H9 (cell line): ENCODE results near the gene NCCRP1. TPM values are rescaled to one million over a fixed set of nuclear protein-coding genes. Genes with fewer than 3 reads are reported as not detected.

ENCODE experiments used
- DNase-seq: peaks from one replicate; pipeline ENCODE4 v3.0.0-alpha.2; 2017
- H2AFZ ChIP-seq: one replicate; pipeline ENCODE4 v1.6.1; 2013; ENCODE audit warnings: mild to moderate bottlenecking, low read length, control low read depth, moderate library complexity
- H2AK5ac ChIP-seq: 2 replicates; pipeline ENCODE4 v1.6.1; 2013; ENCODE audit warnings: low read length, control low read depth, mixed read lengths; ENCODE audit not compliant: insufficient read length
- H2BK120ac ChIP-seq: one replicate; pipeline ENCODE4 v1.6.1; 2013; ENCODE audit warnings: low read depth, mild to moderate bottlenecking, low read length, control low read depth, inconsistent platforms; ENCODE audit not compliant: poor library complexity, severe bottlenecking
- H2BK12ac ChIP-seq: 2 replicates; pipeline ENCODE4 v1.6.1; 2013; ENCODE audit warnings: low read length, control low read depth, mixed read lengths, low read depth; ENCODE audit not compliant: insufficient read length
- H2BK15ac ChIP-seq: 2 replicates; pipeline ENCODE4 v1.6.1; 2013; ENCODE audit warnings: low read depth, low read length, control low read depth
- H2BK20ac ChIP-seq: one replicate; pipeline ENCODE4 v1.6.1; 2013; ENCODE audit warnings: low read depth, mild to moderate bottlenecking, low read length, control low read depth, inconsistent platforms; ENCODE audit not compliant: poor library complexity, severe bottlenecking
- H2BK5ac ChIP-seq: 2 replicates; pipeline ENCODE4 v1.6.1; 2013; ENCODE audit warnings: low read length, control low read depth, mixed read lengths; ENCODE audit not compliant: insufficient read length
- H3K14ac ChIP-seq: 2 replicates; pipeline ENCODE4 v1.6.1; 2013; ENCODE audit warnings: low read length, control low read depth; ENCODE audit not compliant: insufficient read depth
- H3K18ac ChIP-seq: 2 replicates; pipeline ENCODE4 v1.6.1; 2013; ENCODE audit warnings: low read depth, mild to moderate bottlenecking, mixed read lengths, low read length, control low read depth; ENCODE audit not compliant: insufficient read length
- H3K23ac ChIP-seq: 2 replicates; pipeline ENCODE4 v1.6.1; 2013; ENCODE audit warnings: low read length, control low read depth, mixed read lengths, low read depth; ENCODE audit not compliant: insufficient read length
- H3K23me2 ChIP-seq: 2 replicates; pipeline ENCODE4 v1.6.1; 2013; ENCODE audit warnings: low read depth, mild to moderate bottlenecking, mixed read lengths, low read length, control low read depth; ENCODE audit not compliant: insufficient read length, poor library complexity, severe bottlenecking
- H3K27ac ChIP-seq: 2 replicates; pipeline ENCODE4 v1.5.1; 2013; ENCODE audit warnings: low read length, control low read depth, mixed read lengths, low read depth; ENCODE audit not compliant: insufficient read length
- H3K27me3 ChIP-seq: 2 replicates; pipeline ENCODE4 v1.6.1; 2013; ENCODE audit warnings: low read length, control low read depth, inconsistent platforms; ENCODE audit not compliant: insufficient read depth
- H3K4ac ChIP-seq: 2 replicates; pipeline ENCODE4 v1.6.1; 2013; ENCODE audit warnings: low read depth, mild to moderate bottlenecking, control low read depth, inconsistent platforms, low read length, moderate library complexity
- H3K4me1 ChIP-seq: 2 replicates; pipeline ENCODE4 v1.6.1; 2013; ENCODE audit warnings: low read length, control low read depth, inconsistent platforms; ENCODE audit not compliant: insufficient read depth
- H3K4me2 ChIP-seq: 2 replicates; pipeline ENCODE4 v1.6.1; 2013; ENCODE audit warnings: low read length, control low read depth, mixed read lengths; ENCODE audit not compliant: insufficient read length, insufficient read depth
- H3K56ac ChIP-seq: 2 replicates; pipeline ENCODE4 v1.6.1; 2013; ENCODE audit warnings: low read depth, mild to moderate bottlenecking, mixed read lengths, low read length, control low read depth; ENCODE audit not compliant: insufficient read length
- H3K79me1 ChIP-seq: 2 replicates; pipeline ENCODE4 v1.6.1; 2013; ENCODE audit warnings: low read depth, mild to moderate bottlenecking, moderate library complexity, low read length, control low read depth, inconsistent platforms; ENCODE audit not compliant: insufficient read depth, poor library complexity, severe bottlenecking
- H3K79me2 ChIP-seq: 2 replicates; pipeline ENCODE4 v1.6.1; 2013; ENCODE audit warnings: low read length, control low read depth, inconsistent platforms; ENCODE audit not compliant: insufficient read depth
- H3K9ac ChIP-seq: 2 replicates; pipeline ENCODE4 v1.6.1; 2013; ENCODE audit warnings: low read length, control low read depth, mixed read lengths; ENCODE audit not compliant: insufficient read length; ENCODE audit errors: extremely low read depth
- H3K9me3 ChIP-seq: one replicate; pipeline ENCODE4 v1.6.1; 2013; ENCODE audit warnings: low read depth, low read length, inconsistent platforms; ENCODE audit not compliant: control insufficient read depth
- H3T11ph ChIP-seq: one replicate; pipeline ENCODE4 v1.6.1; 2013; ENCODE audit warnings: mild to moderate bottlenecking, low read length, control low read depth, inconsistent platforms
- H4K20me1 ChIP-seq: one replicate; pipeline ENCODE4 v1.6.1; 2013; ENCODE audit not compliant: control insufficient read depth, insufficient read length, insufficient read depth
- H4K5ac ChIP-seq: 2 replicates; pipeline ENCODE4 v1.6.1; 2013; ENCODE audit warnings: low read depth, mild to moderate bottlenecking, mixed read lengths, low read length, control low read depth; ENCODE audit not compliant: insufficient read length
- H4K8ac ChIP-seq: replicated peaks from 2 replicates; pipeline ENCODE4 v1.6.1; 2013; ENCODE audit warnings: low read length, control low read depth, mixed read lengths, low read depth; ENCODE audit not compliant: insufficient read length
- H4K91ac ChIP-seq: 2 replicates; pipeline ENCODE4 v1.6.1; 2013; ENCODE audit warnings: low read depth, mild to moderate bottlenecking, moderate library complexity, mixed read lengths, low read length, control low read depth; ENCODE audit not compliant: insufficient read length
- H3K27ac Mint-ChIP-seq, 3 experiments: 2 replicates in 2 of 3; 3 replicates in 1 of 3; pipeline ENCODE4 v1.8.0; 2020 to 2021; ENCODE audit warnings: mixed read lengths in 3 of 3, mild to moderate bottlenecking in 1 of 3, moderate library complexity in 1 of 3
- H3K27me3 Mint-ChIP-seq: 2 replicates; pipeline ENCODE4 v1.8.0; 2021; ENCODE audit warnings: low read depth, mild to moderate bottlenecking, moderate library complexity, mixed read lengths
- H3K36me3 Mint-ChIP-seq, 3 experiments: 2 replicates in 2 of 3; 3 replicates in 1 of 3; pipeline ENCODE4 v1.8.0; 2020 to 2021; ENCODE audit warnings: low read depth in 3 of 3, mixed read lengths in 3 of 3; ENCODE audit not compliant: insufficient read depth in 1 of 3
- H3K4me1 Mint-ChIP-seq, 2 experiments: 2 replicates each; pipeline ENCODE4 v1.8.0; 2020; ENCODE audit warnings: mixed read lengths in 2 of 2
- H3K4me3 Mint-ChIP-seq, 2 experiments: 2 replicates in 1 of 2; 3 replicates in 1 of 2; pipeline ENCODE4 v1.8.0; 2020 to 2021; ENCODE audit warnings: mild to moderate bottlenecking in 2 of 2, mixed read lengths in 2 of 2, moderate library complexity in 1 of 2
- H3K9me3 Mint-ChIP-seq, 2 experiments: 2 replicates in 1 of 2; 3 replicates in 1 of 2; pipeline ENCODE4 v1.8.0; 2020; ENCODE audit warnings: mild to moderate bottlenecking in 2 of 2, mixed read lengths in 2 of 2, moderate library complexity in 1 of 2
- WGBS: extraction: QIAGEN DNeasy Blood & Tissue Kit; methylation state at CpG from one replicate; pipeline ENCODE4 v1.1.7; 2013; ENCODE audit warnings: missing lambda C conversion rate, low lambda C conversion rate, mixed read lengths; ENCODE audit not compliant: insufficient read length; ENCODE audit errors: extremely low coverage; 5-methylcytosine and 5-hydroxymethylcytosine counted together
- total RNA-seq: library from RNA; stranded (reverse); gene quantifications from 2 replicates; pipeline ENCODE4 v1.2.1, GENCODE V29; 2021
- TF ChIP-seq, protein P1 (sequence below): fragments of 200-600 bp; sonication (generic); conservative IDR thresholded peaks from 3 replicates; pipeline ENCODE4 v1.8.0; 2021; ENCODE audit warnings: antibody characterized with exemption, mild to moderate bottlenecking

Gene NCCRP1
- total RNA-seq, 1 experiment from 2014 or later = 1.9 TPM

DNA sequence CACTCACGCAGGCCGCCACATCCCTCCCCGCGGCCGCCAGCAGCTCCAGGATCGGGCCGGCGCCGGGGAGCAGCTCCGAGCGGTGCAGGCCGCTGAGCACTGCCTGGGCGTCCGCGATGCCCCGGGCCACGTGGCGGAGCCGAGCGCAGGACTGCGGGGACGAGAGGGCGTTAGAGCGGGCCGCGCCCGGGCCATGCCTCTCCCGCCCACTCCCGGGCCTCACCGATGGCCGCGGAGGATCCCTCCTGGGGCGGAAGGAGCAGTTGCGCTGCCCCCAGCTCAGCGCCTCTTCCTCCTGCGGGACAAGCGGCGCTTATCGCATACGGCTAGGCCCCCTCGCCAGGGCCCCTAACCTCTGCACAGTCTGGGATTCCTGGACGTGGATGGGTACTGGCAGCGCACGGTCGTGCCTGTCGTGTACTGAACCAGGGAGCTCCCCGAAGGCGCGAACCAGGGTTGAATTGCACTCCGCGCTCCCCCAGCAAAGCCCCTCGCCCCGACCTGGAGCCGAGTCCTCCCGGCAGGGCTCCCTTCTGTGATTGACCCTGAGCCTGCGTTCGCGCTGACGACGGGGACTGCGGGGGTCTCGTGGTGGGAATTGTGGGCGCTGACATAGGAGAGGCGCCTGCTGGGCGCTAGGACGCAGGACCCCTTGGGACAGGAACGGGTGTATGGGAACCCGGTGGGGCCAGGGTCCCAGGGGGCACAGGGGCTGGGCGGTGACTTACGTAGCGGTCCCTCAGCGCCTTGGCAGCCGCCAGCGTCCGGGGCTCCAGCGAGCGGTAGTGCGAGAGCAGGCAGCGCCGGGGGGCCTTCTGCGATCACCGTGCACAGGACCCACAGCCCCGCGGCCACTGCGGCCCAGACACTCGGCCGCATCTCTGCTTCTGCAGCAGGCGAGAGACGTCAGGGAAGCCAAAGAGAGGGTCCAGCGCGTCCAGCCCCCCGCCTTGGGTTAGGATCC, 51.2 kb downstream of the NCCRP1 start:
- no peak overlapping the region for H3K9ac ChIP-seq
- no peak overlapping the region for H2BK120ac ChIP-seq
- H3K4me1 Mint-ChIP-seq = peaks cover 2 to 3% of the 10 kb centered on the region in 2 experiments; a peak in 2 of 4 replicates
- H3K4ac ChIP-seq = no peak overlapping the region
- no peak overlapping the region for H2BK5ac ChIP-seq
- H4K8ac ChIP-seq = no peak overlapping the region
- TF ChIP-seq, protein P1, sequence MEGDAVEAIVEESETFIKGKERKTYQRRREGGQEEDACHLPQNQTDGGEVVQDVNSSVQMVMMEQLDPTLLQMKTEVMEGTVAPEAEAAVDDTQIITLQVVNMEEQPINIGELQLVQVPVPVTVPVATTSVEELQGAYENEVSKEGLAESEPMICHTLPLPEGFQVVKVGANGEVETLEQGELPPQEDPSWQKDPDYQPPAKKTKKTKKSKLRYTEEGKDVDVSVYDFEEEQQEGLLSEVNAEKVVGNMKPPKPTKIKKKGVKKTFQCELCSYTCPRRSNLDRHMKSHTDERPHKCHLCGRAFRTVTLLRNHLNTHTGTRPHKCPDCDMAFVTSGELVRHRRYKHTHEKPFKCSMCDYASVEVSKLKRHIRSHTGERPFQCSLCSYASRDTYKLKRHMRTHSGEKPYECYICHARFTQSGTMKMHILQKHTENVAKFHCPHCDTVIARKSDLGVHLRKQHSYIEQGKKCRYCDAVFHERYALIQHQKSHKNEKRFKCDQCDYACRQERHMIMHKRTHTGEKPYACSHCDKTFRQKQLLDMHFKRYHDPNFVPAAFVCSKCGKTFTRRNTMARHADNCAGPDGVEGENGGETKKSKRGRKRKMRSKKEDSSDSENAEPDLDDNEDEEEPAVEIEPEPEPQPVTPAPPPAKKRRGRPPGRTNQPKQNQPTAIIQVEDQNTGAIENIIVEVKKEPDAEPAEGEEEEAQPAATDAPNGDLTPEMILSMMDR = no peak
- no peak overlapping the region for H3K14ac ChIP-seq
- H3K9me3 Mint-ChIP-seq = no peaks in the 10 kb centered on the region
- no peaks in the 10 kb centered on the region for H3K79me1 ChIP-seq
- H3K27ac ChIP-seq = no peak overlapping the region
- WGBS = no CpG with 5 or more reads among the region's 92 CpGs
- H3K27me3 Mint-ChIP-seq = peaks cover 88% of the 10 kb centered on the region
- H4K20me1 ChIP-seq = no peaks in the 10 kb centered on the region
- peak; percentile 46 for DNase-seq
- no peak overlapping the region for H2BK15ac ChIP-seq
- H3K23me2 ChIP-seq = peaks cover 9% of the 10 kb centered on the region
- no peaks in the 10 kb centered on the region for H3K36me3 Mint-ChIP-seq
- H3K23ac ChIP-seq = no peak overlapping the region
- no peak overlapping the region for H3T11ph ChIP-seq
- no peak overlapping the region for H2BK12ac ChIP-seq
- H3K9me3 ChIP-seq = no peaks in the 10 kb centered on the region
- peaks cover 35% of the 10 kb centered on the region; the same call in 1 of the 2 replicates for H3K27me3 ChIP-seq
- H4K91ac ChIP-seq = no peak overlapping the region
- no peak overlapping the region for H2AK5ac ChIP-seq
- H2BK20ac ChIP-seq = no peak overlapping the region
- H3K56ac ChIP-seq = no peak overlapping the region
- no peak overlapping the region for H3K18ac ChIP-seq
- peak overlapping the region; percentile 19 to 68 for H3K4me3 Mint-ChIP-seq
- no peak overlapping the region for H2AFZ ChIP-seq
- H3K4me1 ChIP-seq = no peaks in the 10 kb centered on the region
- no peaks in the 10 kb centered on the region for H3K79me2 ChIP-seq
- H3K27ac Mint-ChIP-seq = no peak overlapping the region
- H4K5ac ChIP-seq = no peak overlapping the region
- H3K4me2 ChIP-seq = peak overlapping the region; percentile 38
